Endothelial cell (in vitro differentiated cells): ENCODE measurements around the gene IFIT1. TPM values are rescaled to one million over a fixed set of nuclear protein-coding genes. Genes with fewer than 3 reads are reported as not detected.
"Not testable (repeated sequence)": the region's sequence is repeated elsewhere in the genome, so short reads cannot be mapped to it uniquely, and the experiment has no call there.

Experiments used
- DNase-seq: peaks from one replicate; pipeline ENCODE4 v3.0.0; 2021; ENCODE audit warnings: low spot score
- H3K27ac Mint-ChIP-seq: one replicate; pipeline ENCODE4 v1.8.0; 2021; ENCODE audit warnings: mixed read lengths, inconsistent platforms; ENCODE audit not compliant: unreplicated experiment
- H3K27me3 Mint-ChIP-seq: one replicate; pipeline ENCODE4 v1.8.0; 2021; ENCODE audit warnings: mild to moderate bottlenecking, moderate library complexity, mixed read lengths, inconsistent platforms; ENCODE audit not compliant: unreplicated experiment
- H3K36me3 Mint-ChIP-seq: one replicate; pipeline ENCODE4 v1.8.0; 2021; ENCODE audit warnings: mild to moderate bottlenecking, low read depth, mixed read lengths, inconsistent platforms; ENCODE audit not compliant: unreplicated experiment
- H3K4me1 Mint-ChIP-seq: one replicate; pipeline ENCODE4 v1.8.0; 2021; ENCODE audit warnings: mild to moderate bottlenecking, mixed read lengths, inconsistent platforms; ENCODE audit not compliant: unreplicated experiment
- H3K4me3 Mint-ChIP-seq: one replicate; pipeline ENCODE4 v1.8.0; 2021; ENCODE audit warnings: mild to moderate bottlenecking, mixed read lengths, inconsistent platforms; ENCODE audit not compliant: unreplicated experiment
- H3K9me3 Mint-ChIP-seq: one replicate; pipeline ENCODE4 v1.8.0; 2021; ENCODE audit warnings: mixed read lengths, inconsistent platforms; ENCODE audit not compliant: unreplicated experiment
- total RNA-seq: library from RNA; stranded (reverse); fragmentation: NEBNext Ultra II Directional; extraction: Animal tissue kit (Norgen Biotek cat#: 25700); gene quantifications from one replicate; pipeline ENCODE4 v1.2.1, GENCODE V29; 2021; ENCODE audit not compliant: unreplicated experiment
- TF ChIP-seq, protein P1 (sequence below): fragments of 200-600 bp; sonication (generic); IDR thresholded peaks from one replicate; pipeline ENCODE4 v1.5.0; 2021; ENCODE audit warnings: antibody characterized with exemption; ENCODE audit not compliant: unreplicated experiment

Gene IFIT1
- total RNA-seq, 1 donor from 2014 or later, result 2.0 TPM

DNA sequence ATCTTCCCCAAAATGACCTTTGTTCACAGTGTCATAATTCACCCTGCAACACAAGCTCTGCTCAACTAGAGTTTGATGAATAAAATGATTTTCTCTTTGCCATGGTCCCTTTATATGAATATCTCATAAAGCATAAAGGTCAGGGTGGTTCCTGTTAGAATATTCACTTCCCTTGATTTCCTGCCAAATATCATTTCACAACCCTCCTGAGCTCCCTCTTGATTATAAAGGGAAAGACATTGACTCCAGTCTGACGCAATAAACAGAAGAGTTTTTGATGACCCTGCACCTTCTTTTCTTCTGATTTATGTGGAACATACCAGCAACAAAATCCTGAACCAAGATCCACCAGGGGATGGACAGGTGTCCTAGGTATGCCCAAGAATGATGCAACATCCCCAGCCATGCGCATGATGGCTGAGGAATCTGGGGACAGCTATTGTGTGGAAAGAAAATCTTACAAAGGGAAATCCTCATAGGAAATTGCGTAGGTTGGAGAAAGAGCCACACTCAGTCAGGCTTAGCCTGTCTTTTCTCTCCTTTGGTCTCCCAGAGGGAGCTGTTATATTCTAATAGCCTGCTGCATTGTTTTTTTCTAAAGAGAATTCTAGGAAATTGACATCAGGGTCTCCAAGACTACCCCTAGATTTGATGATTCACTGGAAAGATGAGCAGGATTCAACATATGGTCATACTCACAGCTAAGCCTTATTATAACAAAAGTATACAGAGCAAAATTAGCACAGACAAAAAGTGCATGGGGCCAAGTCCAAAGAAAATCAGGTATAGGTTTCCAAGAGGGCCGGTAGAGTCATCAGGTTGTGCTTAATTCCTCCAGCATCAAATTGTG is 45.8 kb upstream of the IFIT1 start:
- TF ChIP-seq, protein P1, sequence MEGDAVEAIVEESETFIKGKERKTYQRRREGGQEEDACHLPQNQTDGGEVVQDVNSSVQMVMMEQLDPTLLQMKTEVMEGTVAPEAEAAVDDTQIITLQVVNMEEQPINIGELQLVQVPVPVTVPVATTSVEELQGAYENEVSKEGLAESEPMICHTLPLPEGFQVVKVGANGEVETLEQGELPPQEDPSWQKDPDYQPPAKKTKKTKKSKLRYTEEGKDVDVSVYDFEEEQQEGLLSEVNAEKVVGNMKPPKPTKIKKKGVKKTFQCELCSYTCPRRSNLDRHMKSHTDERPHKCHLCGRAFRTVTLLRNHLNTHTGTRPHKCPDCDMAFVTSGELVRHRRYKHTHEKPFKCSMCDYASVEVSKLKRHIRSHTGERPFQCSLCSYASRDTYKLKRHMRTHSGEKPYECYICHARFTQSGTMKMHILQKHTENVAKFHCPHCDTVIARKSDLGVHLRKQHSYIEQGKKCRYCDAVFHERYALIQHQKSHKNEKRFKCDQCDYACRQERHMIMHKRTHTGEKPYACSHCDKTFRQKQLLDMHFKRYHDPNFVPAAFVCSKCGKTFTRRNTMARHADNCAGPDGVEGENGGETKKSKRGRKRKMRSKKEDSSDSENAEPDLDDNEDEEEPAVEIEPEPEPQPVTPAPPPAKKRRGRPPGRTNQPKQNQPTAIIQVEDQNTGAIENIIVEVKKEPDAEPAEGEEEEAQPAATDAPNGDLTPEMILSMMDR, result no peak
- peak; percentile 31 for DNase-seq
- H3K4me3 Mint-ChIP-seq, result no peak overlapping the region
- no peaks in the 10 kb centered on the region for H3K36me3 Mint-ChIP-seq
- peaks cover 6% of the 10 kb centered on the region for H3K27me3 Mint-ChIP-seq
- no peaks in the 10 kb centered on the region for H3K9me3 Mint-ChIP-seq
- peak overlapping the region; percentile 95 for H3K27ac Mint-ChIP-seq
- peaks cover 75% of the 10 kb centered on the region for H3K4me1 Mint-ChIP-seq

DNA sequence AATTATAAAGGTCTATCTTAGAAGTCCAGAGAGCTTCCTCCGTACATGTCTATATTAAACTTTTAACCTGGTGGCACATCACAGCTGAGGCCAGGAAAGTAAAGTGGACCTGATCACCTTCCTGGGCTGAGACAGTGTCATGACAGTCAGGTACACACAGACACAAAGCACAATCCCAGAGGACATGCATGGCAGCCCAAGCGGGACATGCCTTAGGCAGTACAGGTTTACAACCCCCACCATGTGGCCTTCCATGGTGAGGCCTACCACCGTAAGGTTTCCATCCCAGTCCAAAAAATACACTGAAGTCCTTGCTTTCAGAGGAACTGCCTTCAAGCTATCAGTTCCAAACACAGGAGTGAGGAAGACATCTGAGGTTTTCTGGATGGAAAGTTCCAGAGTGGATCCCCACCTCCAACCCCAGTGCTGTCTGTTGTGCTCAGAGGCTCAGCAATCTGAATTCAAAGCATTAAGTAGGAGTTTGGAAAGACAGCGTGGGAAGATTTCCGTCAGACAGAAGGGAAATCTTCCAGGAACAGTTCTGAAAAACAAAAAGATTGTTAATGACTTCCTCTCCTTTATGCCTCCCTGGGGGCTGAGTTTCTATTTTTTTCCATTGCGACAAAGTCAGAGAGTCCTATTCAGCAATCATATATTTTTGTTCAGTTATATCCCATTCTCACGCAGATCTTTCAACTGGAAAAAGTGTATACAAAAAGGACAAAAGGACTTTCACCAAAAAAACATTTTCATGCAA is 44.5 kb upstream of the IFIT1 start:
- Mint-ChIP-seq H3K4me1 (peaks cover 76% of the 10 kb centered on the region), H3K27ac (peak overlapping the region; percentile 95), H3K36me3 (no peaks in the 10 kb centered on the region), H3K9me3 (no peaks in the 10 kb centered on the region), H3K4me3 (peak overlapping the region; percentile 70), H3K27me3 (peaks cover 6% of the 10 kb centered on the region)
- TF ChIP-seq, protein P1, result no peak
- no peak for DNase-seq

DNA sequence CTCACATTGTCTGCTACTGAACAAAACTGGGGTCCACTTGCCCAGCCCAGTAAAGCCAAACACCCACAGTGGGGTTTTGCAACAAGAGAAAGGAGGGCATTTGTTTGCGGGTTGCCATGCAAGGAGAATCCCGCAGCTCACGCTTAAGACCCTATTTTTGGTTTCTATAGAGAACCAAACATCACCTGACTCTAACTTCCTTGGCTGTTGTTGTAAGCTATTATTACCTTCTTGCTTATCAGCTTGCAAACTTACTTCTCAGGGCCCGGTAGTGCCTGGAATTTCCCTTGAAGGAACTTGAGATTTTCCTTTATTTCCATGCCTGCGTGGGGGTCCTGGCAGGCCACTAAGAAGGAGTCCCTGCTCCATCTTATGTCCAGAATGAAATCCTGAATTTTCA is 43.9 kb upstream of the IFIT1 start:
- no peak for DNase-seq
- Mint-ChIP-seq H3K27ac (peak overlapping the region; percentile 95), H3K4me3 (no peak overlapping the region), H3K27me3 (peaks cover 6% of the 10 kb centered on the region), H3K4me1 (peaks cover 71% of the 10 kb centered on the region), H3K36me3 (no peaks in the 10 kb centered on the region), H3K9me3 (no peaks in the 10 kb centered on the region)
- TF ChIP-seq, protein P1, result no peak

DNA sequence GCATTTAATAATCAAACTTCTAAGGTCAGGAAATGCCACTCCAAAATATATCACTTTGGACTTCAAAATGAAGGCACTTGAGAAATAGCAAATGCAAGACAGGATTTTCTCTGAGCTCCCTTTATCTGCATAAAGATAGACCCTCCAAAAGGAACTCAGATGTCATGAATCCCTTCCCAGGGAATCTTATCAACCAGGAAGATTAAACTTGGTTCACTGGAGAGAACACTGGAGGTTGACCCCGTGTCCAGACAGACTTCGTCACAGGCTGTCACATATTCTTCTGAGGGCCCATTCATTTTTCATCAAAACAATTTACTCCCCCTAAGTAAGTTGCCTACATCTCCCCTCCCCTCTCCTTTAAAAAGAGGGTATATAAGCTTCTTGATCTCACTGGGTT is 43.4 kb upstream of the IFIT1 start:
- H3K36me3 Mint-ChIP-seq, result peaks cover 2% of the 10 kb centered on the region
- no peak overlapping the region for H3K4me3 Mint-ChIP-seq
- no peak for DNase-seq
- TF ChIP-seq, protein P1, result no peak
- H3K27me3 Mint-ChIP-seq, result peaks cover 6% of the 10 kb centered on the region
- peak overlapping the region; percentile 95 for H3K27ac Mint-ChIP-seq
- no peaks in the 10 kb centered on the region for H3K9me3 Mint-ChIP-seq
- peaks cover 70% of the 10 kb centered on the region for H3K4me1 Mint-ChIP-seq

DNA sequence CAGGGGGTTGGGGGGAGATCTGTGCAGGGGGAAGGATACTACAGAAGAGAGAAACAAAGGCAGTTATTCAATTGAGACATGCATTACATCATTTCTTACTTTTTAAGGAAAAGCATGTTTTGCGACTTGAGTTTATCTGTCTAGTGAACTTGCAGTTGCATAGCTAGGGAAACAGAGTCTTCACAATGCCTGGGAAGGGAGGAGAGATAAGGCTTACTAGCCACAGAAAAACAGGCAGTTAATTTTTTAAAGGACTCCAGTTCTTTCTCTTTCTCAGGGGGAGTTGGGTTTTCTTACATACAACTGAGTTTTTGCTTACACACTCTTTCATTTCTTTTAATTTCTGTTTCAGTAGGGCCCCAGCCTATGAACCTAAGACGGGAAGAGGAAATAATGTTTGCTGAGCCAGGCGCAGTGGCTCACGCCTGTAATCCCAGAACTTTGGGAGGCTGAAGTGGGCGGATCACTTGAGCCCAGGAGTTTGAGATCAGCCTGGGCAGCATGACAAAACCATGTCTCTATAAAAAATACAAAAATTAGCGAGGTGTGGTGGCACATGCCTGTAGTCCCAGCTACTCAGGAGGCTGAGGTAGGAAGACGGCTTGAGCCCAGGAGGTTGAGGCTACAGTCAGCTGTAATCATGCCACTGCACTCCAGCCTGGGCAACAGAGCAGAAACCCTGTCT is 41.6 kb upstream of the IFIT1 start:
- not testable (repeated sequence) for H3K9me3 Mint-ChIP-seq, H3K27me3 Mint-ChIP-seq, DNase-seq, H3K36me3 Mint-ChIP-seq
- Mint-ChIP-seq H3K4me1 (peaks cover 63% of the 10 kb centered on the region), H3K4me3 (peak overlapping the region; percentile 52), H3K27ac (peak overlapping the region; percentile 95)
